ENCODE measurements around the gene TIPIN.
A peak's percentile ranks its signal among the peaks of the same experiment; 100 is the strongest.
"Not testable (repeated sequence)": the region's sequence is repeated elsewhere in the genome, so short reads cannot be mapped to it uniquely, and the experiment has no call there.

The TIPIN gene, protein sequence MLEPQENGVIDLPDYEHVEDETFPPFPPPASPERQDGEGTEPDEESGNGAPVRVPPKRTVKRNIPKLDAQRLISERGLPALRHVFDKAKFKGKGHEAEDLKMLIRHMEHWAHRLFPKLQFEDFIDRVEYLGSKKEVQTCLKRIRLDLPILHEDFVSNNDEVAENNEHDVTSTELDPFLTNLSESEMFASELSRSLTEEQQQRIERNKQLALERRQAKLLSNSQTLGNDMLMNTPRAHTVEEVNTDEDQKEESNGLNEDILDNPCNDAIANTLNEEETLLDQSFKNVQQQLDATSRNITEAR

GRCh38 chr15:66356359-66357236 is at the start of gene TIPIN:
TSS of gene TIPIN (minus strand) at chr15:66356685. CDS start at chr15:66352947, 3,738 bp downstream.
- peak; percentile 89 to 94 for DNase-seq (ENCODE audit: low read depth in 2 of 2)

- DNase-seq (ENCODE audit: low read depth in 2 of 2): no peak
Observed at GRCh38 chr15:66405615-66406014, 49.1 kb upstream of the TIPIN start.

- no peak for DNase-seq (ENCODE audit: low read depth in 2 of 2)
Observed at GRCh38 chr15:66405007-66405406, 48.5 kb upstream of the TIPIN start.

DNA sequence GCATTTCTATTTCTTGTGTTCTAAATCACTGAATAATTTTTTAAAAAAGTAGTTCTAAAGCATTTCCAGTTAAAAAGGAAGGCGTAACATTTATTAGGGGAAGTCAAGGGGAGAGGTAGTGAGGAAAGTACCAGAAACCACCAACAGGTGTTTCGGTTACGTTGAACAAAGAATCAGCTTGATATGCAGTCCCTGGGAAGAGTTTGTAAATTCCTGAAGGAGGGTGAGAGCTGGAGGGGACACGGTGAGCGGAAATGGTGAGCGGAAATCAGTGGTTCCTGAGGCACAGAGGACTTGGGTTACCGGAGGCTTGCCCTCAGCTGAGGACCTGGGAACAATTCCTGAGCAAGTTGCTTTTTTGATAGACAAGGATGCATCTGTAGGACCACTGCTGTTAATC is 48.0 kb upstream of the TIPIN start:
- no peak for DNase-seq (ENCODE audit: low read depth in 2 of 2)

DNA sequence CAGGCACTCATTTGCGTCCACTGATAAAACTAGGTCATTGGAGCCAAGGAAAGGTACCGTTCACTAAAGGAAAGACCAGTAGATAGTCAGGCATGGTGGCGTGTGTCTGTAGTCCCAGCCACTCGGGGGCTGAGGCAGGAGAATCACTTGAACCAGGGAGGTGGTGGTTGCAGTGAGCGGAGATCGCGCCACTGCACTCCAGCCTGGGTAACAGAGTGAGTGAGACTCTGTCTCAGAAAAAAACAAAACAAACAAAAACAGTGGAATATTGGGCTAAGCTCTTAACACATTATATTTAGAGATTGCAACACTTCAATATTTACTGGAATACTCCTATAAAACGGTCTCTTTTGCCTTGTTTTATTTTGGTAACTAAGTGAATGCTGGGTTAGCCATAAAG is 47.6 kb upstream of the TIPIN start:
- DNase-seq (ENCODE audit: low read depth in 2 of 2): no peak

GRCh38 chr15:66403323-66403722 is 46.8 kb upstream of the TIPIN start:
- DNase-seq (ENCODE audit: low read depth in 2 of 2): no peak

- DNase-seq (ENCODE audit: low read depth in 2 of 2): no peak
Observed at GRCh38 chr15:66402761-66403284, 46.3 kb upstream of the TIPIN start.

DNA sequence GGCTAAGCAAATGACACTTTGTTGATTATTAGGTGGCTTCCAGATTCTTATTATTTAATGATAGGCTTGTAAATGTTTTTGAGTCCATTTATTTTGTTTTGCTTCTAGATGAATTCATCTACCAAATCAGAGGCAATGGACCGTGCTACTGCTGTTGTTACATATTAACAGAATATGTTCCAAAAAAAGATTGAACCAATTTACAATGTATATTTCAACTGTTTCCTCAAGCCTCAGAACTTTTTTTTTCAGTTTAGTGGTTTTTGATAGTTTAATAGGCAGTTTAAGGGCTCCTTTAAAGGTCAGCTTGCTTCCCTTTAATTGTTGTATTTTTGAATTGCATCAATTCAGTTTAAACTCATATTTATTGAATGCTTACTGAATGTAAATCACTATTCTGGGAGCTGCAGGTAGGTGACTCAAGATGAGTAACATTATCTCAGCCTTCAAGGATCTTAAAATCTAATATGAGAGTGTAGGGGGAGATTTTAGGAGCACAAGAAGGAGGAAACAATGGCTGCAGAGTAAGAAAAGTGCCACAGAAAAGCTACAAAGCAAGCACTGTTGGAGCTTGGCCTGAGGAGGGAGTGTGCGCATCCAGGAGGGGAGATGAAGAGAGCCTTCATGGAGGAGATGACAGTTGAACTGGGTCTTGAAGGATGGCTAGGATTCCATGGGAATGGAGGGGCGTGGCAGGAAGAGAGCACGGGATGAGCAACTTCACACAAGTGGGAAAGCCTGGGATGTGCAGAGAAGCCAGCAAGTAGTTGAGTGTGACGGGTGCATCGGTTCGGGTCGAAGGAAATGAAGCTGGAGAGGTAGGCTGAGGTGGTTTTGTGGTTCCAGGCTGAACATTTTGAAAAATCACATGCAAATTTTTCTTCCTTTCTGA is 44.9 kb upstream of the TIPIN start:
- DNase-seq (ENCODE audit: low read depth in 2 of 2): no peak

GRCh38 chr15:66400351-66400774 is 43.9 kb upstream of the TIPIN start:
- DNase-seq (ENCODE audit: low read depth in 2 of 2): no peak

GRCh38 chr15:66399276-66399675 is 42.8 kb upstream of the TIPIN start:
- DNase-seq (ENCODE audit: low read depth in 2 of 2): no peak

GRCh38 chr15:66394915-66395314 is 38.4 kb upstream of the TIPIN start:
- no peak for DNase-seq (ENCODE audit: low read depth in 2 of 2)

GRCh38 chr15:66394472-66394871 is 38.0 kb upstream of the TIPIN start:
- DNase-seq (ENCODE audit: low read depth in 2 of 2): no peak

GRCh38 chr15:66393037-66393436 is 36.6 kb upstream of the TIPIN start:
- not testable (repeated sequence) for DNase-seq (ENCODE audit: low read depth in 2 of 2)

DNA sequence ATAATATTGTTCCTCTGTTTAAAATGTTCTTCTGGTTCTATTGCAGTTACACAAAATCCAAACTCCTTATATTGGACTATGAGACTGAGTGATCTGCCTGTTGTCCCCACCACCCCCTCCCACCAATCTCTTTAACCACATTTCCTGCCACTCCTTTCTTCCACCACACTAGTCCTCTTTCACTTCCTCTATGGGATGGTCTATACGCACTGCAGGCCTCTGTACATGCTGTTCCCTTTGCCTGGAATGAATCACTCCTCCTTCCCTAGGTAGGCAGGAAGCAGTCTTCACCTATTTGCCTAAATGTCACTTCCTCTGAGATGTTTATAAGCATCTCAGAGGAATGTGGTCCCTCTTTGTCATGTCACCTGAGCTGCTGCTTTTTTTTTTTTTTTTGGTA is 34.2 kb upstream of the TIPIN start:
- no peak for DNase-seq (ENCODE audit: low read depth in 2 of 2)

- no peak for DNase-seq (ENCODE audit: low read depth in 2 of 2)
Observed at GRCh38 chr15:66389859-66390381, 33.4 kb upstream of the TIPIN start.

DNA sequence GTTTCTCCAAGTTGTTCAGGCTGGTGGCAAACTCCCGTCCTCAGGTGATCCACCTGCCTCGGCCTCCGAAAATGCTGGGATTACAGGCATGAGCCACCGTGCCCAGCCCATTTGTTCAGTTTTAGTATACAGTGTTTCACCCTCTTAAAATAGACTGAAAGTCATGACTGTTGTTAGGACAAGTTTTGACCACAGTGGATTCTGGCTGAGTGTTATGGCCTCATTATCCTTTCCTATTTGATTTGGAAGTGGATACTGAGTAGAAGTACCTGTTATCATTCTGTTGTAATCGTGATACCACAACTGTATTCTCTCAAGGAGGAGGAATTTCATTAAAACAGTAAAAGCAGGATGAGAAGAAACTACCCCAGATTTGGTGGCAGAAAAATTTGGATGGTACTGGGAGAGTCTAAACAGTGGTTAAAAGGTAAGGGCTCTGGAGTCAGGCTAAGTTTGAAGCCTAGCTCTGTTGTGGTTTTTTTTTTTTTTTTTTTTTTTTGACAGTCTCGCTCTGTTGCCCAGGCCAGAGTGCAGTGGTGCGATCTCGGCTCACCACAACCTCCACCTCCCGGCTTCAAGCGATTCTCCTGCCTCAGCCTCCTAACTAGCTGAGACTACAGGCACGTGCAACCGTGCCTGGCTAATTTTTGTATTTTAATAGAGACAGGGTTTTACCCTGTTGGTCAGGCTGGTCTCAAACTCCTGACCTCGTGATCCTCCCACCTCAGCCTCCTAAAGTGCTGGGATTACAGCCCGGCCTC is 32.8 kb upstream of the TIPIN start:
- no peak for DNase-seq (ENCODE audit: low read depth in 2 of 2)

GRCh38 chr15:66388576-66388975 is 32.1 kb upstream of the TIPIN start:
- DNase-seq (ENCODE audit: low read depth in 2 of 2): no peak

GRCh38 chr15:66388043-66388363 is 31.5 kb upstream of the TIPIN start:
- DNase-seq (ENCODE audit: low read depth in 2 of 2): no peak

DNA sequence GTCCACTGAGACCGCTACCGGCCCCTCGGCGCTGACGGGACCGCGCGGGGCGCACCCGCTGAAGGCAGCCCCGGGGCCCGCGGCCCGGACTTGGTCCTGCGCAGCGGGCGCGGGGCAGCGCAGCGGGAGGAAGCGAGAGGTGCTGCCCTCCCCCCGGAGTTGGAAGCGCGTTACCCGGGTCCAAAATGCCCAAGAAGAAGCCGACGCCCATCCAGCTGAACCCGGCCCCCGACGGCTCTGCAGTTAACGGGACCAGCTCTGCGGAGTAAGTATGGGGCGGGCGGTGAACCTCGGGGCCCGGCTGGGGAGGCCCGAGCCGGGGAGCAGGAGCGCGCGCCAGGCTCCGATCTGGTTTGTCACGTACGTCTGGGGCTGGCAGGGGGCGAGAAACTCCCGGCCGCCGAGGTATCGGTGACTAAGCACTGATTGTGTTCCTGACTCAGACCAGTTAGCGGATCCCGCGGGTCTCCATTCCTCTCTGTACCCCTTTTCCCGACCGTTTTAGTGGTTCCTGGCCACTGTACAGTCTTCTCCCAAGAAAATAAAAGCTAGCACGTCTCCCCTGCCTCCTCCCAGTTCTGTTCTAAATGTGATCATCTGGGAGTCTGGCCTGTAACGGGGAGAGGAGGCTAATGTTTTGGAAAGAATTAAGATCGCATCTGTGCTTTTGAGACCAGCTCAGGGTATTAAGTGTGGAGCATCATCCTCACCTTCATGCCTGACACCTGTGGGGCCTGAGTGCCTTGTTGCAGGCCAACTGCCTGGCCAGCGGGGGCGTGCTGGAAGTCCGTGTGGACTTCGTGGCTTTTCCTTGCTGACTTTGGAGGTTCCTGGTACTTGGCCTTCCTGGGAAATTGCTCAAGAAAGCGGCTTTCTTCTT is 30.9 kb upstream of the TIPIN start:
- peak; percentile 36 to 49 for DNase-seq (ENCODE audit: low read depth in 2 of 2)

Measured in stimulated activated CD8-positive, alpha-beta memory T cell treated with anti-CD3 and anti-CD28 coated beads, Interleukin-7, amount 100 ng/mL, for 1 hour (primary cell).